Ishikawa (cell line): ENCODE data around the gene VSTM2B.

ENCODE experiments used
- CEBPB ChIP-seq: IDR thresholded peaks from 2 replicates; pipeline ENCODE4 v1.6.1; 2012
- CREB1 ChIP-seq: IDR thresholded peaks from 2 replicates; pipeline ENCODE4 v1.6.1; 2012; ENCODE audit warnings: low read depth
- EGR1 ChIP-seq: IDR thresholded peaks from 2 replicates; pipeline ENCODE4 v1.6.1; 2012
- EP300 ChIP-seq: IDR thresholded peaks from 2 replicates; pipeline ENCODE4 v1.6.1; 2012; ENCODE audit warnings: borderline replicate concordance
- FOXM1 ChIP-seq: IDR thresholded peaks from 2 replicates; pipeline ENCODE4 v1.6.1; 2012; ENCODE audit warnings: low read depth, borderline replicate concordance
- MAX ChIP-seq: IDR thresholded peaks from 2 replicates; pipeline ENCODE4 v1.6.1; 2012
- NFIC ChIP-seq: IDR thresholded peaks from 2 replicates; pipeline ENCODE4 v1.6.1; 2012
- RAD21 ChIP-seq: IDR thresholded peaks from 2 replicates; pipeline ENCODE4 v1.6.1; 2012; ENCODE audit warnings: low read depth
- TAF1 ChIP-seq: IDR thresholded peaks from 2 replicates; pipeline ENCODE4 v1.6.1; 2012; ENCODE audit warnings: low read depth, mild to moderate bottlenecking
- TCF12 ChIP-seq: IDR thresholded peaks from 2 replicates; pipeline ENCODE4 v1.6.1; 2012; ENCODE audit warnings: low read depth
- TEAD4 ChIP-seq: IDR thresholded peaks from 2 replicates; pipeline ENCODE4 v1.6.1; 2012
- USF1 ChIP-seq: IDR thresholded peaks from 2 replicates; pipeline ENCODE4 v1.6.1; 2012
- YY1 ChIP-seq: IDR thresholded peaks from 2 replicates; pipeline ENCODE4 v1.6.1; 2012; ENCODE audit warnings: low read depth
- ZBTB7A ChIP-seq: IDR thresholded peaks from 2 replicates; pipeline ENCODE4 v1.6.1; 2012; ENCODE audit warnings: low read depth
- TF ChIP-seq, protein P1 (sequence below): IDR thresholded peaks from 2 replicates; pipeline ENCODE4 v1.6.1; 2012; ENCODE audit warnings: low read depth, mild to moderate bottlenecking

The VSTM2B gene

GRCh38 chr19:29502581-29502850 lies 23.3 kb upstream of the VSTM2B start:
- no peak for TF ChIP-seq EP300
- TF ChIP-seq CREB1: no peak
- no peak for TF ChIP-seq FOXM1
- TF ChIP-seq, protein P1, sequence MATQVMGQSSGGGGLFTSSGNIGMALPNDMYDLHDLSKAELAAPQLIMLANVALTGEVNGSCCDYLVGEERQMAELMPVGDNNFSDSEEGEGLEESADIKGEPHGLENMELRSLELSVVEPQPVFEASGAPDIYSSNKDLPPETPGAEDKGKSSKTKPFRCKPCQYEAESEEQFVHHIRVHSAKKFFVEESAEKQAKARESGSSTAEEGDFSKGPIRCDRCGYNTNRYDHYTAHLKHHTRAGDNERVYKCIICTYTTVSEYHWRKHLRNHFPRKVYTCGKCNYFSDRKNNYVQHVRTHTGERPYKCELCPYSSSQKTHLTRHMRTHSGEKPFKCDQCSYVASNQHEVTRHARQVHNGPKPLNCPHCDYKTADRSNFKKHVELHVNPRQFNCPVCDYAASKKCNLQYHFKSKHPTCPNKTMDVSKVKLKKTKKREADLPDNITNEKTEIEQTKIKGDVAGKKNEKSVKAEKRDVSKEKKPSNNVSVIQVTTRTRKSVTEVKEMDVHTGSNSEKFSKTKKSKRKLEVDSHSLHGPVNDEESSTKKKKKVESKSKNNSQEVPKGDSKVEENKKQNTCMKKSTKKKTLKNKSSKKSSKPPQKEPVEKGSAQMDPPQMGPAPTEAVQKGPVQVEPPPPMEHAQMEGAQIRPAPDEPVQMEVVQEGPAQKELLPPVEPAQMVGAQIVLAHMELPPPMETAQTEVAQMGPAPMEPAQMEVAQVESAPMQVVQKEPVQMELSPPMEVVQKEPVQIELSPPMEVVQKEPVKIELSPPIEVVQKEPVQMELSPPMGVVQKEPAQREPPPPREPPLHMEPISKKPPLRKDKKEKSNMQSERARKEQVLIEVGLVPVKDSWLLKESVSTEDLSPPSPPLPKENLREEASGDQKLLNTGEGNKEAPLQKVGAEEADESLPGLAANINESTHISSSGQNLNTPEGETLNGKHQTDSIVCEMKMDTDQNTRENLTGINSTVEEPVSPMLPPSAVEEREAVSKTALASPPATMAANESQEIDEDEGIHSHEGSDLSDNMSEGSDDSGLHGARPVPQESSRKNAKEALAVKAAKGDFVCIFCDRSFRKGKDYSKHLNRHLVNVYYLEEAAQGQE: no peak
- TF ChIP-seq USF1: no peak
- TF ChIP-seq EGR1: no peak
- no peak for TF ChIP-seq TAF1
- no peak for TF ChIP-seq CEBPB
- TF ChIP-seq TEAD4: no peak
- no peak for TF ChIP-seq ZBTB7A
- TF ChIP-seq TCF12: no peak

DNA sequence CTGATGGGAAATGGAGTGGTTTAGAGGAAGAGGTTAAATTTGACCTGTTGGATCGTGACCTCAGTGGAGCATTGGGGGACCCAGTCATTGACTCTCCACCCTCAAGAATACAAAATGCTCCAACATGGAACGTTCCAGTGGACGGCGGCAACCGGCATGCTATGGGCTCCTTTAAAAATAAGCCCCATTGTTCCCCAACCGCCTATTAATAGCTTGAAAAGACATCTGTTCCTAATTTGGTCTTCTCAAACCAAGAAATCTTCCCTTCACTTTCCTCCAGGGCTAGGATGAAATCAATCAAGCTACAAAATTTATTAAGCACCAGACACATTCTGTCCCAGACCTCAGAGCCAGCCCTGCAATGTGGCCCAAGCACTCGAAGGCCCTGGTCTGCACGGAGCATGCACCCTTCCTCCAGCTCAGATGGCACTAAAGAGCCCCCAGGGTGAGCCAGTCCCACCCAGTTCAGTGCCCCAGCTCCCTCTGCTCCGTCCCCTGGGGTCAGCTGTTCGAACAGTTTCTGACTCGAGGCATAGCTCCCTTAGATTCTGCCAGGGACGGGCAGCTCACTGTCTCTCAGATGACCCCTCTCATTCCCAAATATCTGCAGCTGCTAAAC lies 22.5 kb upstream of the VSTM2B start:
- TF ChIP-seq NFIC: no peak
- no peak for TF ChIP-seq FOXM1
- no peak for TF ChIP-seq EP300
- TF ChIP-seq, protein P1: no peak
- no peak for TF ChIP-seq TEAD4
- TF ChIP-seq RAD21: no peak
- no peak for TF ChIP-seq TCF12
- no peak for TF ChIP-seq ZBTB7A
- TF ChIP-seq YY1: no peak
- TF ChIP-seq CEBPB: no peak
- TF ChIP-seq CREB1: no peak
- no peak for TF ChIP-seq USF1
- TF ChIP-seq EGR1: no peak
- no peak for TF ChIP-seq MAX
- no peak for TF ChIP-seq TAF1

GRCh38 chr19:29503785-29504184 lies 22.0 kb upstream of the VSTM2B start:
- TF ChIP-seq TAF1 (no peak), NFIC (no peak), FOXM1 (no peak)

- no peak for TF ChIP-seq TEAD4
- TF ChIP-seq ZBTB7A: no peak
- TF ChIP-seq EP300: no peak
- no peak for TF ChIP-seq MAX
- no peak for TF ChIP-seq TAF1
- TF ChIP-seq YY1: no peak
- TF ChIP-seq NFIC: no peak
- TF ChIP-seq FOXM1: no peak
- no peak for TF ChIP-seq EGR1
- TF ChIP-seq USF1: no peak
- TF ChIP-seq TCF12: no peak
Measured at GRCh38 chr19:29504454-29504853, 21.3 kb upstream of the VSTM2B start.

DNA sequence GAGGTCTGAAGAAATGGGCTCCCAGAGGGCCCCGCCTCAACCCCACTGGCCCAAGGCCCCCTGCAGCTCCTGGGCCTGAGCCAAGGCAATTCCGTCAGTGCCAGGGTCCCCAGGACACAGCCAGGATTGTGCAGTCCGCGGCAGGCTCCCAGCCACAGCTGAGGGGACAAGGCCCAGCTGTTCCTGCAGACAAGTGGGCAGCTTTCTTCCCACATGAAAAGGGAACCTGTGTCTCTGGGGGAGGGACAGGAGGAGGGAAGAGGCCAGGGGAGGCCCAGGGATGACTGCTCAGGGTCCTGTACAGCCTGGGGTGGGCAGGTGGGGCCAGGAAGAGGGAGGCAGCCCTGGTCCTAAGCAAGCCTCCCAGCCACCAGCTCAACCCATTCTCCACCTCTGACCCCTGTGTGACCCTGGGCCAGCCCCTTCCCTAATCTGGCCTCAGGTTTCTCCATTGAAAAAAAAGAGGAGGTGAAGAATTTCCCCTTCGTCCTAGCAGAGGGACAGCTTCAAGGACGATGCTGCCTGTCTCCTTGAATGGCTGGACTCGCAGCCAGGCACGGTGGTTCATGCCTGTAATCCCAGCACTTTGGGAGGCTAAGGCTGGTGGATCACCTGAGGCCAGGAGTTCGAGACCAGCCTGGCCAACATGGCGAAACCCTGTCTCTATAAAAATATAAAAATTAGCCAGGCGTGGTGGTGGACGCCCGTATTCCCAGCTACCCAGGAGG lies 20.5 kb upstream of the VSTM2B start:
- TF ChIP-seq USF1: no peak
- no peak for TF ChIP-seq NFIC
- no peak for TF ChIP-seq ZBTB7A
- TF ChIP-seq TCF12: no peak
- no peak for TF ChIP-seq CREB1
- no peak for TF ChIP-seq RAD21
- no peak for TF ChIP-seq TEAD4
- no peak for TF ChIP-seq MAX
- TF ChIP-seq FOXM1: no peak
- TF ChIP-seq EGR1: no peak
- TF ChIP-seq YY1: no peak
- TF ChIP-seq CEBPB: no peak
- no peak for TF ChIP-seq EP300
- no peak for TF ChIP-seq TAF1
- TF ChIP-seq, protein P1: no peak
